GM20000 (cell line): ENCODE results near the gene CDC42SE2.

Experiments
- DNase-seq: peaks from one replicate; pipeline ENCODE4 v3.0.0; 2012; ENCODE audit warnings: low spot score
- TF ChIP-seq, protein P1 (sequence below): IDR thresholded peaks from 2 replicates; pipeline ENCODE4 v1.5.1; 2012; ENCODE audit warnings: mild to moderate bottlenecking, control low read depth; ENCODE audit errors: extremely low read depth, missing control alignments

The CDC42SE2 gene

DNA sequence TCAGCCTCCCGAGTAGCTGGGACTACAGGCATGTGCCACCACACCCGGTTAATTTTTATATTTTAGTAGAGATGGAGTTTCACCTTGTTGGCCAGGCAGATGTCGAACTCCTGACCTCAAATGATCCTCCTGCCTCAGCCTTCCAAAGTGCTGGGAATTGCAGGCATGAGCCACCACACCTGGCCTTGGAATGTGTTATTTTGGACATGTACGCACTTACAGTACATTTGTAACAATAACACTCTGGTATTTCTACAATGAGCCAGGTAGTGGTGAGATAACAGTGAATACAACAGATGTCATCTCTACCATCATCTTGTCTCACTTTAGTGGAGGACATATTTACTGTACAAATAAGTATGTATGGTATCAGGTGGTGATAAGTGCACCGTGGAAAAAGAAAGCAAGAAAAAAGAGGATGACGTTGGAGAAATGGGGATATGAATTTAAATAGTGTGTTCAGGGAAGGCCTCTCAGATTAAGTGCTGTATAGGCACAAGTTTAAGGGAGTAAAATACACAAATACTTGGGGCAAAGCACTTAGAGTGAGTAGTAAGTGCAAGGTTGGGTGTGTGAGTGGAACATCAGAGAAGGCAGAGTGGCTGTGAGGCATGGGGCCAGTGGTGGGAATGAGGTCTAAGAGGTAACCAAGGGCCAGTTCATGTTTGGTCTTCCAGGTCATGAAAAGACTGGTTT is 100.1 kb downstream of the CDC42SE2 start:
- TF ChIP-seq, protein P1, sequence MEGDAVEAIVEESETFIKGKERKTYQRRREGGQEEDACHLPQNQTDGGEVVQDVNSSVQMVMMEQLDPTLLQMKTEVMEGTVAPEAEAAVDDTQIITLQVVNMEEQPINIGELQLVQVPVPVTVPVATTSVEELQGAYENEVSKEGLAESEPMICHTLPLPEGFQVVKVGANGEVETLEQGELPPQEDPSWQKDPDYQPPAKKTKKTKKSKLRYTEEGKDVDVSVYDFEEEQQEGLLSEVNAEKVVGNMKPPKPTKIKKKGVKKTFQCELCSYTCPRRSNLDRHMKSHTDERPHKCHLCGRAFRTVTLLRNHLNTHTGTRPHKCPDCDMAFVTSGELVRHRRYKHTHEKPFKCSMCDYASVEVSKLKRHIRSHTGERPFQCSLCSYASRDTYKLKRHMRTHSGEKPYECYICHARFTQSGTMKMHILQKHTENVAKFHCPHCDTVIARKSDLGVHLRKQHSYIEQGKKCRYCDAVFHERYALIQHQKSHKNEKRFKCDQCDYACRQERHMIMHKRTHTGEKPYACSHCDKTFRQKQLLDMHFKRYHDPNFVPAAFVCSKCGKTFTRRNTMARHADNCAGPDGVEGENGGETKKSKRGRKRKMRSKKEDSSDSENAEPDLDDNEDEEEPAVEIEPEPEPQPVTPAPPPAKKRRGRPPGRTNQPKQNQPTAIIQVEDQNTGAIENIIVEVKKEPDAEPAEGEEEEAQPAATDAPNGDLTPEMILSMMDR, result no peak
- DNase-seq, result no peak

DNA sequence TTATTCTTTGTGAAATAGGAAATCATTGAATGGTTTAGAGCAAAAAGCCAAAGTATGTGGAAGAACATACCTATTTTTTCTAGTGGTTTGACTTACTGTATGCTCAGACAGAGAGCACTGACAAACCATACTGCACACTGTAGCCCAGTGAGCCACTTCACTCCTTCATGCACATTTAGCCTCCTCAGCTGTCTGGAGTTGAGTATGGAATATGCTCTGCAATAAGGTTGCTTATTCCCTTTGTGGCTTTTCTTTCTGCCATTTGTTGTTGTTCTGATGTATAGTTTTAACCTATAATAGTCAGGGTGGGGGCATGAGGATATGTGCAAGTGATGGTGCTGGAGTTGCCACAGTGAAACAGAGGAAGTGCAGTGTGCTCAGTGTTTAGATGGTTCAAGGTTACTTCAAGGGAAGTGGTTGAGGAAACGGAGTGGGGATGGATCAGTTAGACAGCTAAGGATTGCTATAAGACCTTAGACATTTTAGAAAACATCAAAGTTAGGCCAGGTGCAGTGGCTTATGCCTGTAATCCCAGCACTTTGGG is 100.7 kb downstream of the CDC42SE2 start:
- TF ChIP-seq, protein P1, result no peak
- DNase-seq, result no peak

DNA sequence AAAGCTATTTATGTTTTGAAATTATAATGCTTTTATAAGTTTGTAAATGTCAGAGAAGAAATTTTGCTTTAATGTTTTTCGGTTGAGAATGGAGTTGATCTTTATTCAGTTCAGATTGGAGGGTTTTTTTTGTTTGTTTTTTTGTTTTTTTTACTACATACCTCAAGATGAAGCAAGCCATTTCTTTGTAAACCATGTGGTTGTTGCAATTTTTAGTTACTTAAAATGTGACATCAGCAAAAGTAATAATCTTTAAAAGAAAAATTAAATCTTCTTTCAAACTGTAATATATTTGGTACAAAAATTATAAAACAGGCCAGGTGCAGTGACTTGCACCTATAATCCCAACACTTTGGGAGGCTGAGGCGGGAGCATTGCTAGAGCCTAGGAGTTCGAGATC is 102.6 kb downstream of the CDC42SE2 start:
- DNase-seq, result no peak
- TF ChIP-seq, protein P1, result no peak

DNA sequence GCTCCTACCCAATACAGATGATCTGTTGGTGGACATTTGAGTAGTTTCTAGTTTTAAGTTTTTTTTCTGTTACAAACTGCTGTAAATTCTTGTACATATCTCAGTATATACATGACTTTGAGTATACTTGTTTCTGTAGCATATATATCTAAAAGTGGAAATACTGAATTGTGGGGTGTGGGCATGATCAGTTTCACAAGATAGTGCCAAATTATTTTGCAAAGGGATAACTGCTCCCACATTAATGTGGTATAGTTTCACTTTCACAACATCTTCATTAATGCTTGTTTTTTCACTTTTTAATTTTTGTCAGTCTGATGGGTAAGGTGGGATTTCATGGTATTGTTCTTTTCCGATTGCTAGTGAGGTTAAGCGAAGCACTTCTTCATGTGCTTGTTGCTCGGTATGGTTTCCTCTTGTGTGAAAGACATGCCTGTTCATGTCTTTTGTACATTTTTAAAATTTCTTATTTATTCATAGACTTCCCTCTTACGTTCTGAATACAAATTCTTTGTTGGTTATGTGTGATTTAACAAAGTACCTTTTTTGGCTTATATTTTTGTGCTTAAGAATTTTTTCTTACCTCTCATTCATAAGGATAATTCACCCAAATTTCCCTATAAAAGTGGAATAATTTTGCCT is 103.5 kb downstream of the CDC42SE2 start:
- TF ChIP-seq, protein P1, result no peak
- DNase-seq, result no peak

DNA sequence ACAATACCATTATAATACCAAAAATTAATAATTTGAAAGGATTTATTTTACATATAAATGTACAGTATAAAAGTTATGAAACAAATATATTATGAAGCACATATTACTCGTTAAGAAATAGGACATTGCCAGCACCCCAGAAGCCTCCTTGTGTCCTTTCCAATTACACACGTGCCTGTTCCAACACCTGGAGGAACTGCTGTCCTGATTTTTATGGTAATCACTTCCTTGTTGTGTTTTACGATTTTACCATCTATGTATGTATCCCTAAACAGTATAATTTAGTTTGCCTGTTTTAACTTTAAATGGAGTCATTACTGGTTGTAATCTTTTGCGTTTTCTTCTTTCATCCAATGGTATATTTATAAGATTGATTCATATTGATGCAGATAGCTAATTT is 105.0 kb downstream of the CDC42SE2 start:
- no peak for DNase-seq
- TF ChIP-seq, protein P1, result no peak

DNA sequence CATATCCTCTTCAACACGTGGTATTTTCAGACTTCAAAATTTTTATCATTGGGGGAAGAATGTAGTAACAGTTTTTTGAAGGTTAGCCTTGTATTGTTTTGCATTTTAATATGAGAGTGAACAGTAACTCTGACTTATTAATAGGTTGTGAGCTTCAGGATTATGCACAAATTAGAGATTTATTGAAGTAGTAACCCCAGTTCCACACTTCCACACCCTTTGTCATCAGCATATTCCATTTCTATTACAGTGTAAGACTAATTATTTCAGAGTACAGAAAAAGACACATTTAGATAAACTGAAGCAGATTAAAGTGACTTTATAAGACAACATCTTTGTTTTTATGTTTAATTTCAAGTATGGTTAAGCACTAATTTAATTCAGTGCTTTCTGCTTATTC is 105.7 kb downstream of the CDC42SE2 start:
- TF ChIP-seq, protein P1, result no peak
- no peak for DNase-seq

DNA sequence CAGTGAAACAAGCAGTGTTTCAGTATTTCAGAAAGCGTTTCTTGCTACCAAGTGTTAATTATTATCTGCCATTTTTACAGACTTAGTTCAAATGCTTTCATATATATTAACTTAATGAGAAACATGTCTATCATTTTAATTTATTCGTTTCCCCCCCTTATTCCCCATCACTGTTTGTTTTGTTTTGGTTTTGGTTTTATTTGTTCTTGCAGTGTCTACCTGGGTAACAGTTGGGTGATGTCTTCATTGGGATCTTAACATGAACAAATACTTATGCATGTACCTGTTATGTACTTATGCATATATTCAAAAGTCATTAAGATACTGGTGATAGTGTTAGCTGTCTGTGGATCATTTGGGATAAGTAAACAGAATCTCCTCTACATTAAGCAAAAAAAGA is 108.0 kb downstream of the CDC42SE2 start:
- TF ChIP-seq, protein P1, result no peak
- DNase-seq, result no peak
